ENCODE results near the gene PTGDS.

Gene PTGDS

DNA sequence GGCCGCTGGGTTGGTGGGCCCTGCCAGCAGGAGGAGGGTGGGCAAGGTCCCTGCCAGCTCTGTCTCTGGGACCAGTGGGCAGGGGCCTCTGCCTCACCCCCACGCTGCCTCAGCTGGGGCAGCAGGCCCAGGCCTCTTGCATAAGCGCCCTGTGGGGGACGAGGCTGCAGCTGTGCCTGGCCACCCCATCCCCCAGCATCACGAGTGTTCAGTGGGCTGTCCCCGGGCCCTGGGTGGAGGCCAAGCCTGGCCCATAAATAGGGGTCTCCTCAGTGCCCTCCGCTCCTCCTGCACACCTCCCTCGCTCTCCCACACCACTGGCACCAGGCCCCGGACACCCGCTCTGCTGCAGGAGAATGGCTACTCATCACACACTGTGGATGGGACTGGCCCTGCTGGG, at the start of gene PTGDS:
Gene PTGDS (plus strand): TSS at position 282 of the 400 bp plus-strand sequence. CDS start 75 bp downstream, at position 357.
- Histone ChIP-seq H3K4me3 (peak within 1 kb of the TSS; percentile 27 to 47 (median 33)), H3K27ac (peak within 1 kb of the TSS in 16 of 21 experiments; percentile 9 to 72 (median 37))

DNA sequence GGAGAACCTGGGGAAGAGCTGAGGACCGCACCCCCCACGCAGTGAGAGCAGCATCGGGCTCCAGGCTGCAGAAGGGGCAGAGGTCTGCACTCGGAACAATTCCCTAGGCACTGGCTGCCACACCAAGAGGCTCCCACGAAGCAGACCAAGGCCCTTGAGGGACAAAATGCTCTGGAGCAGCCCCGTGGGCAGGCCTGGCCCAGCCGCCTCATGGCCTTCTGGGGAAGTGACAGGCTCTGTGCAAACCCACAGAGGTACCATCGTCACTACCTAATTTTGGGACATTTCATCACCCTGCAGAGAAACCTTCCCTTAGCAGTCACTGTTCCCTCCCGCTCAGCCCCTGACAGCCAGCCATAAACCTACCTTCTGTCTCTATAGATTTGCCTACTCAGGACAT, 48.7 kb upstream of the PTGDS start:
- no peak overlapping the region for H3K4me3 ChIP-seq
- peak overlapping the region in 10 of 21 experiments; percentile 4 to 66 (median 30) for H3K27ac ChIP-seq

- Histone ChIP-seq H3K4me3 (no peak overlapping the region), H3K27ac (peak overlapping the region in 1 of 21 experiments; percentile 6)
These were observed 47.3 kb upstream of the PTGDS start for GRCh38 chr9:136930014-136930413.

DNA sequence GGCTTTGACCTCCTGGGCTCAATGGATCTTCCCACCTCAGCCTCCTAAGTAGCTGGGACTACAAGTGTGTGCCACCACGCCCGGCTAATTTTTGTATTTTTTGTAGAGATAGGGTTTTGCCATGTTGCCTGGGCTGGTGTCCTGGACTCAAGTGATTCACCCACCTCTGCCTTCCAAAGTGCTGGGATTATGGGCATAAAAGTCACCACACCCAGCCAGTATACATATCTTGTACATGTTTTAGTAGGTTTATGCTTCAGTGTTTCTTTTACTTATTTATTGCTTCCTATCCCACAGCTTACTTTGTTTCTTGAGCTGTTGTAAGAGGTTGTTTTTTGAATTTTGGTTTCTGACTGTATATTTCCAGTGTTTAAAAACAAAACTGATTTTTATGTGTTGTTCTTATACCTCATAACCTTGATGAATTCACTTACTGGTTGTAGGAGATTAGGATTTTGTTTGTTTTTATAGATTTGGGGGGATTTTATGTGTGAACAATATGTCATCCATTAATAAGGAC, 45.6 kb upstream of the PTGDS start:
- Histone ChIP-seq H3K27ac (peak overlapping the region in 6 of 21 experiments; percentile 5 to 59 (median 31)), H3K4me3 (no peak overlapping the region)

- H3K4me3 ChIP-seq: no peak overlapping the region
- H3K27ac ChIP-seq: no peak overlapping the region
These were observed 43.0 kb upstream of the PTGDS start for GRCh38 chr9:136934277-136934676.

GRCh38 chr9:136935651-136936050, 41.7 kb upstream of the PTGDS start:
- no peak overlapping the region for H3K27ac ChIP-seq
- no peak overlapping the region for H3K4me3 ChIP-seq

- Histone ChIP-seq H3K27ac (peak overlapping the region in 1 of 21 experiments; percentile 12), H3K4me3 (no peak overlapping the region)
These were observed 40.6 kb upstream of the PTGDS start for GRCh38 chr9:136936645-136937170.

- H3K27ac ChIP-seq: no peak overlapping the region
- H3K4me3 ChIP-seq: no peak overlapping the region
These were observed 39.9 kb upstream of the PTGDS start for GRCh38 chr9:136937186-136938001.

DNA sequence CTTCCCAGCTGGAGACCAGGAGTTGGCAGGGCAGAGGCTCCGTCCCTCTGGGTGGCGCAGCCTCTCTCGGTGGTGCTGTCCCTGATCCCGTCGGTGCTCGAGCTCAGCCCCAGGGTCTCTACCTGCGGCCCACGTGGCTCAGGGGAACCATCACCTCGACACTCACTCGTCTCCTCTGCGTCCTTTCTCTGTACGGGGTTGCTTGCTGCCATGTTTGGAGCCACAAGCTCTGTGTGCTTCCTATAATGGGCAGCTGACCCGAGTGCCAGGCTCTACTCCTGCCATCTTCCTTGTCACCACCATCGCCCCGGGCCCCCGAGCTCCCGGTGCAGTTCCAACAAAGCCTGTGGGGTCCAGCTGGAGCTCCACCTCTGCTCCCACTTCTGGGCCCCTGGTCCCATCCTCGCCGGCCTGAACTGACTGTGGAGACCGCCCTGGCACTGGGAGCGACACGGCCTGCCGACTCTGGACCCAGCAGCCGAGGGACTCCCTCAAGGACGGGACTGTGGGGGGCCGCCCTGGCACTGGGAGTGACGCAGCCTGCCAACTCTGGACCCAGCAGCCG, 37.8 kb upstream of the PTGDS start:
- Histone ChIP-seq H3K27ac (no peak overlapping the region), H3K4me3 (no peak overlapping the region)

- no peak overlapping the region for H3K27ac ChIP-seq
- H3K4me3 ChIP-seq: no peak overlapping the region
These were observed 37.2 kb upstream of the PTGDS start for GRCh38 chr9:136939996-136940525.

DNA sequence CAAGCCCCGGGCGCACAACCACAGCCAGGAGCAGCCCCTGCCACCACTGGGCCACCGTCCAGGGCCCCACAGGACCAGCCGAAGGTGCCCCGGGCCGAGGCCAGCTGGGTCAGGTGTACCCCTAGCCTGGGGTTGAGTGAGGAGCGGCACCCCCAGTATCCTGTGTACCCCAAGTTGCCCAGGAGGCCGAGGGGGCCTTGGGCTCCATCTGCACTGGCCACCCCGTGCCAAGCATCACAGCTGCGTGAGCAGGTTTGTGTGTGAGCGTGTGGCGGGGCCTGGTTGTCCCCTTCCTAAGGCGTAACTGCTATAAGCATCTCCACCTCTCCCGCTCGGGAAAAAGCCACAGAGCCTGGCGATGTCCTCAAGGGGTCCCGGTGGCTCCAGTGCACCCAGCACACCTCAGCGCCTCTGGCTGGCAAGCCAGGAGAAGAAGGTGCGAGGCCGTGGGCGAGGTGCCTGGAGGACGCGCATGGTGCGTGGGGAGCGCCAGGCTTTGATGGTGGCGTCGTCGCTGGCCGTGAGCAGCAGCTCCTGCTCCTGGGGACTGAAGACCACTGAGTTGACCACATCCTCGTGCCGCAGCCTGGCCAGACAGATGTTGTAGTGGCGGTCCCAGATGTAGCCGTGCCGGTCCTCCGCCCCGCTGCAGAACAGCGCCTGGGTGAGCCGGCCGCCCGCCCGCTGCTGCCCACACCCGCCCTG, 36.6 kb upstream of the PTGDS start:
- Histone ChIP-seq H3K4me3 (no peak overlapping the region), H3K27ac (no peak overlapping the region)

- Histone ChIP-seq H3K4me3 (no peak overlapping the region), H3K27ac (no peak overlapping the region)
These were observed 35.8 kb upstream of the PTGDS start for GRCh38 chr9:136941231-136942111.

DNA sequence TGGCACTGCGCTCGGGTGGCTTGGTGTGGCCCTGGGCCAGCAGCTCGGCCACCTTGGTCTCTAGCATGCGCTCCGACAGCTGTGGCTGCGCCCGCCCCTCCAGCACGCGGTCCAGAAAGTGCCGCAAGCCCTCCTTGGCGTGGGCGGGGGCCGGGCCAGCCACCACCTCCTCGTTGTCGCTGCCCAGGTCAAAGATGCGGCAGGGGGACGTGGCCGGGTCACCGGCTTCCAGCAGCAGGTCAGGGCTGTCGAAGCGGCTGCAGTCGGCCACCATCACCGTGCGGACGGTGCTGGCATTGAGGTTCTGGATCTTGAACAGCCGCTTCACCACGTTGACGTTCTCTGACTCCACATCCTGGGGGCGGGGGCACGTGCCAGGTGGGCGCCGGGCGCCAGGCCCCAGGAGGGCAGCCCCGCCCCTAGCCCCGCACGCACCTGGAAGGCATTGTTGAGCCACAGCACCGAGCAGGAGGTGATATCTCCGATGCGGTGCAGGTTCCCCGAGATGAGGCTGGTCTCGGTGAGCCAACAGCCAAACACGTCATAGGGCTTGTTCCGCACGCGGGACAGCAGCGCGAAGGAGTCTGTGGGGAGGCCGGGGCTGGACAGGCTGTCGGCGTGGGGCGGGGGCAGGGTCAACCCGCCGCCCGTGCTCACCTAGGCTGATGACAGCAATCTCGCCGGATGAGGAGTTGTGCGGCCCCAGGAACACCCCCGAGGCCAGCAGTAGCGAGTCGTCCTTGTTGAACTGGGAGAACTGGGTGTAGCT, 35.0 kb upstream of the PTGDS start:
- Histone ChIP-seq H3K4me3 (peak overlapping the region in 1 of 7 experiments; percentile 87), H3K27ac (peak overlapping the region in 2 of 21 experiments; percentile 93 to 94)

GRCh38 chr9:136942881-136943230, 34.4 kb upstream of the PTGDS start:
- H3K4me3 ChIP-seq: peak overlapping the region in 5 of 7 experiments; percentile 81 to 95 (median 88)
- peak overlapping the region in 10 of 21 experiments; percentile 90 to 98 (median 94) for H3K27ac ChIP-seq

DNA sequence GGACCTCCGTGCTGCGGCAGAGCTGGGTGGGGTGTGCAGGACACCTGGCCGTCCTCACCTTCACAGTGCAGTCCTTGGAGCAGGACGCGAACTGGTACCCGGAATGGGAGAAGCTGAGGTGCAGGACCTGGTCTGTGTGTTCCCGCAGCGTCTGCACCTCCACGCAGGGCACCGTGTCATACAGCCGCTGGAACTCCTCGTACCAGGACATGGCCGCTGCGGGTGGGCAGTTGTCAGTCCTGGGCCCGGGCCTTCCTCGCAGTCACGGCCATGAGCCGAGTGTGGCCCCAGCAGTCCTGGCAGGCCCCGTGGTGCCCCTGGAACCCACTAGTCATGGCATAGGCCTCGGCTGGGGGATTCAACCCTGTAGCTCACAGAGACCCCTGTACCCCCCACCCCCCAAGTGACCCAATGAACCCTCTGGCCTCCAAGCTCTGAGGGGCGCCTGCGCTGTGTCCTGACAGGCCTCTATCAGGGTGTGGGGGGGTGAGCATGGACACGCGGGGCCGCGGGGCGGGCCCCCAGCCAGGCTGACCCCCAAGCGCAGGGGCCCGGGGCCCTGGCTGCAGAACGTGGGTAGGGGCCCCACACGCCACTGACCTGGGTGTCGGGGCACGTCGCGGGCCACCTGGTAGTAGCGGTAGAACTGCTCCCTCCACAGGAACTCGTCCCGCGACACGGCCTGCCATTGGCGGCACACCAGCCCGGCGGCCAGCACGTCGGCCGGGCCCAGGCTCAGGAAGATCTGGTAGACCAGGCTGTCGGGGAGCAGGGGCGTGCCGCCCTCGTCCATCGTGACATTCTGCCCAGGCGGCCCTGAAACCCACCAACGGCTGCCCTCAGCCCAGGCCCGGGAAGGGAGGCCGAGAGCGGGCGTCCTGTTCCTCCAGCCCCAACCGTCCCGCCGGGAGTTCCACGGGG, 33.8 kb upstream of the PTGDS start:
- Histone ChIP-seq H3K27ac (peak overlapping the region; percentile 74 to 98 (median 93)), H3K4me3 (peak overlapping the region; percentile 70 to 99 (median 88))

DNA sequence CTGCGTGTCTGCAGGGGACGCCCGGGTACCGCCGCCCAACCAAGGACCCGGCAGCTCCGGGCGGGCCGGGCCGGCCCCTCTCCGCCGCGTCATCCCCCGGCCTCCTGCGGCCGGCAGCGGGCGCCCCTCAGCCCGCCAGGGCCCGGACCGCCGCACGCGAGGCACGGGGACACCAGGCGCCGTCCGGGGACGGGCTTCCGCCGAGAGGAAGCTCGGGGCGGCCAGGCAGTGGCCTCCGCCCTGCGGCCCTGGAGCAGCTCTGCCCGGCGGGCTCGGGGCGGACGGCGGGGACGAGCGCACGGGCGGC, 33.1 kb upstream of the PTGDS start:
- H3K27ac ChIP-seq: peak overlapping the region; percentile 74 to 98 (median 93)
- peak overlapping the region; percentile 70 to 99 (median 88) for H3K4me3 ChIP-seq

Data from skin epidermis (tissue), 12 donors.